ENCODE results near the gene NCOA7. TPM values are rescaled to one million over a fixed set of nuclear protein-coding genes. Genes with fewer than 3 reads are reported as not detected.

NCOA7 gene
- total and polyA plus RNA-seq, 4 donors = 8.6 to 40.9 (median 17.6) TPM

- Histone ChIP-seq H3K4me1 (ENCODE audit: control insufficient read depth in 4 of 4, insufficient read depth in 4 of 4, low read length in 3 of 4) (peaks cover 14 to 46% (median 37%) of the 10 kb centered on the region in 4 donors), H3K4me3 (ENCODE audit: low read depth in 1 of 3, low read length in 3 of 3) (no peak overlapping the region), H3K36me3 (ENCODE audit: control insufficient read depth in 4 of 4, insufficient read depth in 3 of 4, low read depth in 1 of 4, low read length in 3 of 4) (no peaks in the 10 kb centered on the region), H3K9ac (ENCODE audit: low read depth in 1 of 2, low read length in 2 of 2) (no peak overlapping the region), H3K9me3 (ENCODE audit: control insufficient read depth in 4 of 4, low read length in 3 of 4) (no peaks in the 10 kb centered on the region), H3K27ac (ENCODE audit: low read depth in 1 of 2, low read length in 2 of 2) (peak overlapping the region; percentile 35 to 36), H3K27me3 (ENCODE audit: control insufficient read depth in 4 of 4, insufficient read depth in 4 of 4, low read length in 3 of 4) (no peaks in the 10 kb centered on the region)
- DNase-seq (ENCODE audit: low spot score) = no peak
- WGBS = 96% methylated on average over 4 of the region's 4 CpGs
- TF ChIP-seq YY1 (IDR thresholded peaks at IDR 0.05) = no peak
- TF ChIP-seq EGR1 (IDR thresholded peaks at IDR 0.05; ENCODE audit: low read depth in 2 of 2) = no peak
- TF ChIP-seq HNF4A (conservative IDR thresholded peaks at IDR 0.05) = no peak
- TF ChIP-seq, protein P1, sequence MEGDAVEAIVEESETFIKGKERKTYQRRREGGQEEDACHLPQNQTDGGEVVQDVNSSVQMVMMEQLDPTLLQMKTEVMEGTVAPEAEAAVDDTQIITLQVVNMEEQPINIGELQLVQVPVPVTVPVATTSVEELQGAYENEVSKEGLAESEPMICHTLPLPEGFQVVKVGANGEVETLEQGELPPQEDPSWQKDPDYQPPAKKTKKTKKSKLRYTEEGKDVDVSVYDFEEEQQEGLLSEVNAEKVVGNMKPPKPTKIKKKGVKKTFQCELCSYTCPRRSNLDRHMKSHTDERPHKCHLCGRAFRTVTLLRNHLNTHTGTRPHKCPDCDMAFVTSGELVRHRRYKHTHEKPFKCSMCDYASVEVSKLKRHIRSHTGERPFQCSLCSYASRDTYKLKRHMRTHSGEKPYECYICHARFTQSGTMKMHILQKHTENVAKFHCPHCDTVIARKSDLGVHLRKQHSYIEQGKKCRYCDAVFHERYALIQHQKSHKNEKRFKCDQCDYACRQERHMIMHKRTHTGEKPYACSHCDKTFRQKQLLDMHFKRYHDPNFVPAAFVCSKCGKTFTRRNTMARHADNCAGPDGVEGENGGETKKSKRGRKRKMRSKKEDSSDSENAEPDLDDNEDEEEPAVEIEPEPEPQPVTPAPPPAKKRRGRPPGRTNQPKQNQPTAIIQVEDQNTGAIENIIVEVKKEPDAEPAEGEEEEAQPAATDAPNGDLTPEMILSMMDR (IDR thresholded peaks at IDR 0.05; ENCODE audit: low read depth, low read length, missing input control) = no peak
- no peak for TF ChIP-seq ATF3 (IDR thresholded peaks at IDR 0.05)
- TF ChIP-seq FOXA1 (IDR thresholded peaks at IDR 0.05) = no peak
- TF ChIP-seq, protein P2, sequence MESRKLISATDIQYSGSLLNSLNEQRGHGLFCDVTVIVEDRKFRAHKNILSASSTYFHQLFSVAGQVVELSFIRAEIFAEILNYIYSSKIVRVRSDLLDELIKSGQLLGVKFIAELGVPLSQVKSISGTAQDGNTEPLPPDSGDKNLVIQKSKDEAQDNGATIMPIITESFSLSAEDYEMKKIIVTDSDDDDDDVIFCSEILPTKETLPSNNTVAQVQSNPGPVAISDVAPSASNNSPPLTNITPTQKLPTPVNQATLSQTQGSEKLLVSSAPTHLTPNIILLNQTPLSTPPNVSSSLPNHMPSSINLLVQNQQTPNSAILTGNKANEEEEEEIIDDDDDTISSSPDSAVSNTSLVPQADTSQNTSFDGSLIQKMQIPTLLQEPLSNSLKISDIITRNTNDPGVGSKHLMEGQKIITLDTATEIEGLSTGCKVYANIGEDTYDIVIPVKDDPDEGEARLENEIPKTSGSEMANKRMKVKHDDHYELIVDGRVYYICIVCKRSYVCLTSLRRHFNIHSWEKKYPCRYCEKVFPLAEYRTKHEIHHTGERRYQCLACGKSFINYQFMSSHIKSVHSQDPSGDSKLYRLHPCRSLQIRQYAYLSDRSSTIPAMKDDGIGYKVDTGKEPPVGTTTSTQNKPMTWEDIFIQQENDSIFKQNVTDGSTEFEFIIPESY (IDR thresholded peaks at IDR 0.05) = no peak
- TF ChIP-seq MAX (IDR thresholded peaks at IDR 0.05) = no peak
- no peak for TF ChIP-seq RAD21 (IDR thresholded peaks at IDR 0.05)
- no peak for TF ChIP-seq REST (IDR thresholded peaks at IDR 0.05)
- TF ChIP-seq JUND (IDR thresholded peaks at IDR 0.05) = no peak
- TF ChIP-seq HNF4G (IDR thresholded peaks at IDR 0.05) = no peak
- TF ChIP-seq SP1 (IDR thresholded peaks at IDR 0.05) = no peak
- TF ChIP-seq TAF1 (conservative IDR thresholded peaks at IDR 0.05) = no peak
- TF ChIP-seq GABPA (IDR thresholded peaks at IDR 0.05 in 1 of 2, conservative IDR thresholded peaks at IDR 0.05 in 1 of 2) = no peak
Measured at GRCh38 chr6:125959041-125959440, 168.3 kb downstream of the NCOA7 start.

- TF ChIP-seq RAD21 (IDR thresholded peaks at IDR 0.05) (no peak), TAF1 (conservative IDR thresholded peaks at IDR 0.05) (no peak), MAX (IDR thresholded peaks at IDR 0.05) (no peak), NR2F2 (IDR thresholded peaks at IDR 0.05) (no peak)
- TF ChIP-seq, protein P2 (IDR thresholded peaks at IDR 0.05) = no peak
- WGBS = 92% methylated on average over 3 of the region's 3 CpGs
- H3K9ac ChIP-seq (ENCODE audit: low read depth in 1 of 2, low read length in 2 of 2) = no peak overlapping the region
- H3K4me1 ChIP-seq (ENCODE audit: control insufficient read depth in 4 of 4, insufficient read depth in 4 of 4, low read length in 3 of 4) = peaks cover 14 to 45% (median 36%) of the 10 kb centered on the region in 4 donors
- no peaks in the 10 kb centered on the region for H3K27me3 ChIP-seq (ENCODE audit: control insufficient read depth in 4 of 4, insufficient read depth in 4 of 4, low read length in 3 of 4)
- no peak for DNase-seq (ENCODE audit: low spot score)
- no peaks in the 10 kb centered on the region for H3K36me3 ChIP-seq (ENCODE audit: control insufficient read depth in 4 of 4, insufficient read depth in 3 of 4, low read depth in 1 of 4, low read length in 3 of 4)
- no peak overlapping the region for H3K4me3 ChIP-seq (ENCODE audit: low read depth in 1 of 3, low read length in 3 of 3)
- no peak overlapping the region for H3K27ac ChIP-seq (ENCODE audit: low read depth in 1 of 2, low read length in 2 of 2)
- no peaks in the 10 kb centered on the region for H3K9me3 ChIP-seq (ENCODE audit: control insufficient read depth in 4 of 4, low read length in 3 of 4)
Measured at GRCh38 chr6:125961117-125961516, 170.4 kb downstream of the NCOA7 start.

All from liver (tissue), 9 donors.